Lower leg skin (tissue), 3 donors: Measurements from ENCODE around the gene PLXNB1.

Experiments used
- CTCF ChIP-seq, 3 donors: fragments of 450-650 bp; IDR thresholded peaks; one replicate each; pipeline ENCODE4 v1.5.1; 2016; ENCODE audit warnings: antibody characterized with exemption in 3 of 3, mild to moderate bottlenecking in 3 of 3, moderate library complexity in 2 of 3
- POLR2A ChIP-seq, 2 donors: fragments of 450-650 bp; IDR thresholded peaks; one replicate each; pipeline ENCODE4 v1.6.1; 2016 to 2017; ENCODE audit warnings: antibody characterized with exemption in 2 of 2, mild to moderate bottlenecking in 1 of 2, moderate library complexity in 1 of 2

- TF ChIP-seq CTCF (IDR thresholded peaks at IDR 0.05) (no peak), POLR2A (IDR thresholded peaks at IDR 0.05) (no peak)
These were observed 10.7 kb downstream of the PLXNB1 start for GRCh38 chr3:48419149-48419548.
